SIG-M5 (cell line): Measurements from ENCODE around the gene NUP88.

ENCODE experiments used
- DNase-seq: peaks from one replicate; lab custom pipeline; 2025; lab: John Stamatoyannopoulos, UW

NUP88 gene

DNA sequence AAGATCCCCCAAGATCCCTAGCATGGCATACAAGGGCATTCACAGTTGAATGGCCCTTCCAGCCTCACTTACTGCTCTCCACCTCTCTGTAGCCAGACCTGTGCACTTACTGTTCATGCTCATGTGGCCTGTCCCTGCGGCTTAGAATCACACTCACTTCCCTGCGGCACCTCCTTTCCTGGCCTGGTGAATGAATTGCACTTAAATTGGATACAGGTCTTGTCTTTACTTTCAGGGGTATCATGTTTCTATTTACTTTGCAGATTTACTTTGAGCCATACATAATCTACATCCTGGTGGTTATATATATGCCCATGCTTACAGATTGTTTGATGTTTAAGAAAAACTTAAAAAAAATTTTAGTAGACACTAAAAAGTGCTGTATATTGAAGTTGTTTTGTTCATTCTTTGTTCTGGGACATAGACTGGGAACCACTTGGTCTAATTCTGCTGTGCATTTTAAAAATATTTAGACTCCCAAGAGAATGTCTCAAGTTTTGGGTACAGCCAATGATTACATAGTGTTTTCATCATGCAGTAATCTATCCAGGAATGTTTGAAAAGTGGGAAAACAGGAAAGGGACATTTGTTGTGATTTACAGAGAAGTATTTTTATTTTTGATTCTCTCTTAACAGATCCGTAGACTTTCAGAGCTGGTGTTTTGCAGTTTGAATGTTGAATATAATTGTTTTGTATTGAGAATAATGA lies 63.9 kb downstream of the NUP88 start:
- no peak for DNase-seq

DNA sequence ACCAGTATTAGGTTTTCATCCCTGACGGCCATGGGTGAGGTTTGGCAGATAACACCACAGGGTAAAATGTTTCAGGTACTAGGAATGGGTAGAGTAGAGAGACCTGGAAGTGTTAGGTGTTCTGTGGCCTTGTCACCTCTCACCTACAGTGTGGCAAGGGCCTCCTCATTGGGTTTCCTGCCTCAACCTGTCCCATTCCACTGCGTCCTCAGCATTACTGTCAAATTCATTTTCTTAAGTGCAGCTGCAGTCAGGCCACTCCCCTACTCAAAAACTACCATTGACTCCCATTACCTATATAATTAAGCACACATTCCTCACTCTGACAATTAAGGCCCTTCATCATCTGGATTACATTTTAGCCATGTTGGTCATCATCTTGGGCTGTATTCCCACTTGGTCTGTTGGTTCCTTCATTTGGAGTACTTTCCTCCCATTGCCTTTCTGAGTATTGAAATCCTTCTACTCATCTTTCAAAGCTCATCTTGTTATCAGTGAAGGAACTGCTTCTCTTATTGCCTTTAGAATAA lies 64.5 kb downstream of the NUP88 start:
- DNase-seq: no peak

DNA sequence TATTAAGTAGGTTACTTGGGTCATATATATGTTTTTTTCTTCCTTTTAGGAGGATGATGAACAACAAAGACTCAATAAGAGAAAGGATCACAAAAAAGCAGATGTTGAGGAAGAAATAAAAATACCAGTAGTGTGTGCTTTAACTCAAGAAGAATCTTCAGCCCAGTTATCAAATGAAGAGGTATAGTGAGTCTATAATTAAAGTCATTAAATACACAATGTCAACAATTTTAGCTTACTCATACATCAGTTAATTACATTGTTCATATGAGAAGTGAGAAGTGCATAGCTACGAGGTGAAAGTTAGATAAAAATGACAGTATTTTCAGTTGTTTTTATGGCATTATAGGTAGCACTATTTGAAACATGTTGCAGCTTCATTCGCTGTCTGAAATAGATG lies 65.2 kb downstream of the NUP88 start:
- DNase-seq: no peak

DNA sequence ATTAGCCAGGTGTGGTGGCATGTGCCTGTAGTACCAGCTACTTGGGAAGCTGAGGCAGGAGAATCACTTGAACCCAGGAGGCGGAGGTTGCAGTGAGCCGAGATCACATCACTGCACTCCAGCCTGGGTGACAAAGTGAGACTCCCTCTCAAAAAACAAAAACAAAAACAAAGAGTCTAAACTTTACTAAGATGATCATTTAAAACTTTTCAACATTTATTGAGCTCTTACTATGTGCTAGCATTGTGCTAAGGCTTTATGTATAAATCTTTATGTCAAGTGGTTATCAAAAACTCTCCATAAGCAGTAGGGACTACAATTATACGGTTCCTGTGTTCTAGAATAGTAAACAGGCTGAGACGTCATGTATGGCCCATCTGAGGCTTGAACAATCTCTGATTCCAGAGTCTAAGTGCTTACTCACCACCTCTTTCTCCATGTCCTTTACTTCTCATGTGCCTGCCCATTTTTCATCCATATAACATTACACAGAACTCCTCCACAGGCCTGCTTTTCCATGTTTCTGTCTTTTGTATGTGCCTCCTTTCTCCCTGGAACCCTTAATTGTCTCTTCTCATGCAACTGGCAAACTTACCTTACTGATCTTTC lies 66.7 kb downstream of the NUP88 start:
- DNase-seq: no peak

DNA sequence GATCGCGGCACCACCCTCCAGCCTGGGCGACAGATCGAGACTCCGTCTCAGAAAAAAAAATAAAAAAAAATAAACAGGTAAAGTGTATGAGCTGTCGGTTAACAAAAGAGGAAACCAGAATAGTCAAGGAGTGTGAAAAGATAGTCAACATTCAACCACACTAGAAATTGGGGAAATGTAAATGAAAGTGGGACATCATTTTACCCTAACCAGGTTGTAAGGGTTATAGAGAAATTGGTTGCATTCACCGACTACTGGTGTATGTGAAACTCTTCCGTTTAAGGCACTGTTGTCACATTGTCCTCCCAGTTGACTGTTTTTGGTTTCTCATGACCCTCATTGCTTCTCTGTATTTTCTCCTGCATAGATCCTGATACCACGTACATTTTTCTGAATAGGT lies 74.5 kb downstream of the NUP88 start:
- DNase-seq: no peak
